Measurements from ENCODE around the gene ZBTB26.

- TF ChIP-seq CTCF (IDR thresholded peaks at IDR 0.05; ENCODE audit: borderline replicate concordance, extremely low read depth, low read length, poor library complexity, severe bottlenecking) (no peak), EZH2 (IDR thresholded peaks at IDR 0.05; ENCODE audit: borderline replicate concordance, low read depth, low read length, severe bottlenecking) (no peak)
These were observed 5.2 kb upstream of the ZBTB26 start for GRCh38 chr9:122936464-122936863.
